K562 (cell line): ENCODE measurements around the gene UTP11. TPM values are rescaled to one million over a fixed set of nuclear protein-coding genes. Genes with fewer than 3 reads are reported as not detected.

Experiments
- polyA plus RNA-seq, 8 experiments: library from polyadenylated mRNA; depleted of rRNA in 4 of 8; stranded (reverse) in 5 of 8; unstranded in 3 of 8; fragments of >200 nt; fragmentation: Nextera tagmentation in 2 of 8; fragmentation: Illumina TruSeq in 1 of 8; extraction: Ambion mirVana in 2 of 8; extraction: Trizol in 1 of 8; gene quantifications; 2 replicates each; pipeline versions ENCODE4 v1.2.1 to v1.2.3, GENCODE V29; 2011 to 2014; ENCODE audit warnings: inconsistent platforms in 1 of 8, missing spikeins in 1 of 8
- total RNA-seq, 7 experiments: library from RNA; depleted of rRNA in 6 of 7; stranded (reverse); fragments of >200 nt in 6 of 7; fragmentation: Illumina TruSeq in 2 of 7; extraction: Trizol in 2 of 7; gene quantifications; 2 replicates each; pipeline versions ENCODE4 v1.2.1 to v1.2.3, GENCODE V29; 2011 to 2021; ENCODE audit warnings: low replicate concordance in 1 of 7
- TF ChIP-seq, protein P1 (sequence below): sonication (generic); formaldehyde crosslinking; IDR thresholded peaks from 2 replicates; pipeline ENCODE4 v1.8.0; 2023; ENCODE audit warnings: mild to moderate bottlenecking, missing genetic modification reagents
- TF ChIP-seq, protein P2 (sequence below): fragments of 200-800 bp; sonication (Bioruptor generic); IDR thresholded peaks from 2 replicates; pipeline ENCODE4 v1.6.1; 2016; ENCODE audit warnings: missing genetic modification characterization, missing compliant biosample characterization

The UTP11 gene
- total and polyA plus RNA-seq, 9 of the 15 experiments (the other 6 are each of a cell fraction or from before 2014, with no cell fraction given): 91.1 to 378 (median 221) TPM

DNA sequence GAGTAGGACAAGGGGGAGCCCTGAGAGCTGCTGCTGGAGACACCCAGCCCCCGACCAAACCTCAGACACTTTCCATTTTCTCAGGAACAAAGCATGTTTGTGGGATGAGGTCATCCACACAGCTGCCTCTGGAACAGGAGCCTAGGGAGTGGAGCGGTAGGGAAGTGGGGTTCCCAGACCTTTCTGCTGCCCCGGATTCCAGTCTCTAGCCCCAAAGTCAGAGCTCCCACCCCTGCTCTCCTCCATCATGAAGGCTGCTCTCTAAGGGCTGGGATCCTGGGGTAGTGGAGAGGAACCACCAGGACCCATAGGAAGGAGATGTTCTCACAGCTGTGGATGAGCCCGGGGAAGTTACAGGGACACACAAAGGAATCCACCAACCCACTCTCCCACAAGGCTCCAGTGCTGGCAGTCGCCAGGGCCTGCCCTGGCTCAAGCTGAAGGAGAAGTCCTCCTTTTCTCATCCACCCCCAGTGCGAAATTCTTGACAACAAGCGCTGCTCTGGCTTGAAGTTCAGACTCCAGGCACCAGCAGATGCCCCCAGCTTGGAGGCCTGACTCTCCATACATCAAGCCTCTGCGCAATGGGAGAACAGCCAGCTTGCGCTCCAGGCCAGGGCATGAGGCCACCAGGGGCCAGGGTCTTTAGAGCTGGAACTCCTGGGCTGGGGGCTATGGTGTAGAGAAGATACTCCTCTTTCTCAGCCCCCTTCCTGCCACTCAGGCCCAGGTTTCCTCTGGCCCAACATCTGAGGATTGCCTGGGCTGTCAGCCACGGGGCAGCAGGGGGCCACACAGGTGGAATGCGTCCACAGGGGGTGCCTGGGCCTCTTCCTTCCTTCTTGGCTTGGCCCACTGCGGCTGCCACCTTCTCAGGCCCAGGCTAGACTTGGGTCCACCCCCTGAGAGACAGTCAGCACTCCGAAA lies 11.7 kb upstream of the UTP11 start (continued):
- TF ChIP-seq, protein P1, sequence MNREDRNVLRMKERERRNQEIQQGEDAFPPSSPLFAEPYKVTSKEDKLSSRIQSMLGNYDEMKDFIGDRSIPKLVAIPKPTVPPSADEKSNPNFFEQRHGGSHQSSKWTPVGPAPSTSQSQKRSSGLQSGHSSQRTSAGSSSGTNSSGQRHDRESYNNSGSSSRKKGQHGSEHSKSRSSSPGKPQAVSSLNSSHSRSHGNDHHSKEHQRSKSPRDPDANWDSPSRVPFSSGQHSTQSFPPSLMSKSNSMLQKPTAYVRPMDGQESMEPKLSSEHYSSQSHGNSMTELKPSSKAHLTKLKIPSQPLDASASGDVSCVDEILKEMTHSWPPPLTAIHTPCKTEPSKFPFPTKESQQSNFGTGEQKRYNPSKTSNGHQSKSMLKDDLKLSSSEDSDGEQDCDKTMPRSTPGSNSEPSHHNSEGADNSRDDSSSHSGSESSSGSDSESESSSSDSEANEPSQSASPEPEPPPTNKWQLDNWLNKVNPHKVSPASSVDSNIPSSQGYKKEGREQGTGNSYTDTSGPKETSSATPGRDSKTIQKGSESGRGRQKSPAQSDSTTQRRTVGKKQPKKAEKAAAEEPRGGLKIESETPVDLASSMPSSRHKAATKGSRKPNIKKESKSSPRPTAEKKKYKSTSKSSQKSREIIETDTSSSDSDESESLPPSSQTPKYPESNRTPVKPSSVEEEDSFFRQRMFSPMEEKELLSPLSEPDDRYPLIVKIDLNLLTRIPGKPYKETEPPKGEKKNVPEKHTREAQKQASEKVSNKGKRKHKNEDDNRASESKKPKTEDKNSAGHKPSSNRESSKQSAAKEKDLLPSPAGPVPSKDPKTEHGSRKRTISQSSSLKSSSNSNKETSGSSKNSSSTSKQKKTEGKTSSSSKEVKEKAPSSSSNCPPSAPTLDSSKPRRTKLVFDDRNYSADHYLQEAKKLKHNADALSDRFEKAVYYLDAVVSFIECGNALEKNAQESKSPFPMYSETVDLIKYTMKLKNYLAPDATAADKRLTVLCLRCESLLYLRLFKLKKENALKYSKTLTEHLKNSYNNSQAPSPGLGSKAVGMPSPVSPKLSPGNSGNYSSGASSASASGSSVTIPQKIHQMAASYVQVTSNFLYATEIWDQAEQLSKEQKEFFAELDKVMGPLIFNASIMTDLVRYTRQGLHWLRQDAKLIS (CRISPR knock-in tag): peak; percentile 17; the same call in 1 of the 2 replicates
- TF ChIP-seq, protein P2, sequence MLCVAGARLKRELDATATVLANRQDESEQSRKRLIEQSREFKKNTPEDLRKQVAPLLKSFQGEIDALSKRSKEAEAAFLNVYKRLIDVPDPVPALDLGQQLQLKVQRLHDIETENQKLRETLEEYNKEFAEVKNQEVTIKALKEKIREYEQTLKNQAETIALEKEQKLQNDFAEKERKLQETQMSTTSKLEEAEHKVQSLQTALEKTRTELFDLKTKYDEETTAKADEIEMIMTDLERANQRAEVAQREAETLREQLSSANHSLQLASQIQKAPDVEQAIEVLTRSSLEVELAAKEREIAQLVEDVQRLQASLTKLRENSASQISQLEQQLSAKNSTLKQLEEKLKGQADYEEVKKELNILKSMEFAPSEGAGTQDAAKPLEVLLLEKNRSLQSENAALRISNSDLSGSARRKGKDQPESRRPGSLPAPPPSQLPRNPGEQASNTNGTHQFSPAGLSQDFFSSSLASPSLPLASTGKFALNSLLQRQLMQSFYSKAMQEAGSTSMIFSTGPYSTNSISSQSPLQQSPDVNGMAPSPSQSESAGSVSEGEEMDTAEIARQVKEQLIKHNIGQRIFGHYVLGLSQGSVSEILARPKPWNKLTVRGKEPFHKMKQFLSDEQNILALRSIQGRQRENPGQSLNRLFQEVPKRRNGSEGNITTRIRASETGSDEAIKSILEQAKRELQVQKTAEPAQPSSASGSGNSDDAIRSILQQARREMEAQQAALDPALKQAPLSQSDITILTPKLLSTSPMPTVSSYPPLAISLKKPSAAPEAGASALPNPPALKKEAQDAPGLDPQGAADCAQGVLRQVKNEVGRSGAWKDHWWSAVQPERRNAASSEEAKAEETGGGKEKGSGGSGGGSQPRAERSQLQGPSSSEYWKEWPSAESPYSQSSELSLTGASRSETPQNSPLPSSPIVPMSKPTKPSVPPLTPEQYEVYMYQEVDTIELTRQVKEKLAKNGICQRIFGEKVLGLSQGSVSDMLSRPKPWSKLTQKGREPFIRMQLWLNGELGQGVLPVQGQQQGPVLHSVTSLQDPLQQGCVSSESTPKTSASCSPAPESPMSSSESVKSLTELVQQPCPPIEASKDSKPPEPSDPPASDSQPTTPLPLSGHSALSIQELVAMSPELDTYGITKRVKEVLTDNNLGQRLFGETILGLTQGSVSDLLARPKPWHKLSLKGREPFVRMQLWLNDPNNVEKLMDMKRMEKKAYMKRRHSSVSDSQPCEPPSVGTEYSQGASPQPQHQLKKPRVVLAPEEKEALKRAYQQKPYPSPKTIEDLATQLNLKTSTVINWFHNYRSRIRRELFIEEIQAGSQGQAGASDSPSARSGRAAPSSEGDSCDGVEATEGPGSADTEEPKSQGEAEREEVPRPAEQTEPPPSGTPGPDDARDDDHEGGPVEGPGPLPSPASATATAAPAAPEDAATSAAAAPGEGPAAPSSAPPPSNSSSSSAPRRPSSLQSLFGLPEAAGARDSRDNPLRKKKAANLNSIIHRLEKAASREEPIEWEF (CRISPR knock-in tag): no peak
